IPS DF 4.7 (cell line): Measurements from ENCODE around the gene EPM2AIP1.
"Not testable (repeated sequence)": the region's sequence is repeated elsewhere in the genome, so short reads cannot be mapped to it uniquely, and the experiment has no call there.

Source experiments
- DNase-seq: peaks from one replicate; pipeline ENCODE4 v3.0.0-alpha.2; 2013; ENCODE audit warnings: low spot score; ENCODE audit errors: extremely low read depth

The EPM2AIP1 gene

GRCh38 chr3:36954452-36955134, 38.3 kb downstream of the EPM2AIP1 start:
- DNase-seq: no peak

GRCh38 chr3:36947814-36948213, 45.1 kb downstream of the EPM2AIP1 start:
- not testable (repeated sequence) for DNase-seq

- DNase-seq: no peak
Measured at GRCh38 chr3:36945333-36945980, 47.5 kb downstream of the EPM2AIP1 start.

- no peak for DNase-seq
Measured at GRCh38 chr3:36944641-36945270, 48.2 kb downstream of the EPM2AIP1 start, which contains the start of gene TRANK1. TRANK1 (minus strand) TSS chr3:36945054; CDS start chr3:36944809, 245 bp downstream.

GRCh38 chr3:36944012-36944640, 48.8 kb downstream of the EPM2AIP1 start:
- no peak for DNase-seq

- DNase-seq: no peak
Measured at GRCh38 chr3:36943601-36944000, 49.3 kb downstream of the EPM2AIP1 start.

GRCh38 chr3:36942638-36943248, 50.2 kb downstream of the EPM2AIP1 start:
- no peak for DNase-seq

- no peak for DNase-seq
Measured at GRCh38 chr3:36941658-36942057, 51.3 kb downstream of the EPM2AIP1 start.

- DNase-seq: no peak
Measured at GRCh38 chr3:36941162-36941561, 51.8 kb downstream of the EPM2AIP1 start.

- DNase-seq: no peak
Measured at GRCh38 chr3:36937492-36937891, 55.4 kb downstream of the EPM2AIP1 start.
